Ishikawa (cell line): ENCODE data around the gene CDK11B.

Source experiments
- CEBPB ChIP-seq: IDR thresholded peaks from 2 replicates; pipeline ENCODE4 v1.6.1; 2012
- EP300 ChIP-seq: IDR thresholded peaks from 2 replicates; pipeline ENCODE4 v1.6.1; 2012; ENCODE audit warnings: borderline replicate concordance
- FOXM1 ChIP-seq: IDR thresholded peaks from 2 replicates; pipeline ENCODE4 v1.6.1; 2012; ENCODE audit warnings: low read depth, borderline replicate concordance
- NFIC ChIP-seq: IDR thresholded peaks from 2 replicates; pipeline ENCODE4 v1.6.1; 2012
- RAD21 ChIP-seq: IDR thresholded peaks from 2 replicates; pipeline ENCODE4 v1.6.1; 2012; ENCODE audit warnings: low read depth
- TAF1 ChIP-seq: IDR thresholded peaks from 2 replicates; pipeline ENCODE4 v1.6.1; 2012; ENCODE audit warnings: low read depth, mild to moderate bottlenecking
- TCF12 ChIP-seq: IDR thresholded peaks from 2 replicates; pipeline ENCODE4 v1.6.1; 2012; ENCODE audit warnings: low read depth
- YY1 ChIP-seq: IDR thresholded peaks from 2 replicates; pipeline ENCODE4 v1.6.1; 2012; ENCODE audit warnings: low read depth
- ZBTB7A ChIP-seq: IDR thresholded peaks from 2 replicates; pipeline ENCODE4 v1.6.1; 2012; ENCODE audit warnings: low read depth
- TF ChIP-seq, protein P1 (sequence below): IDR thresholded peaks from 2 replicates; pipeline ENCODE4 v1.6.1; 2012
- TF ChIP-seq, protein P2 (sequence below): IDR thresholded peaks from 2 replicates; pipeline ENCODE4 v1.6.1; 2012; ENCODE audit warnings: low read depth, mild to moderate bottlenecking
- TF ChIP-seq, protein P3 (sequence below): IDR thresholded peaks from 2 replicates; pipeline ENCODE4 v1.6.1; 2012

- TF ChIP-seq, protein P1, sequence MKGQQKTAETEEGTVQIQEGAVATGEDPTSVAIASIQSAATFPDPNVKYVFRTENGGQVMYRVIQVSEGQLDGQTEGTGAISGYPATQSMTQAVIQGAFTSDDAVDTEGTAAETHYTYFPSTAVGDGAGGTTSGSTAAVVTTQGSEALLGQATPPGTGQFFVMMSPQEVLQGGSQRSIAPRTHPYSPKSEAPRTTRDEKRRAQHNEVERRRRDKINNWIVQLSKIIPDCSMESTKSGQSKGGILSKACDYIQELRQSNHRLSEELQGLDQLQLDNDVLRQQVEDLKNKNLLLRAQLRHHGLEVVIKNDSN: no peak
- TF ChIP-seq YY1: no peak
- no peak for TF ChIP-seq NFIC
- TF ChIP-seq EP300: no peak
- no peak for TF ChIP-seq TCF12
- TF ChIP-seq ZBTB7A: no peak
- no peak for TF ChIP-seq TAF1
- no peak for TF ChIP-seq FOXM1
- TF ChIP-seq CEBPB: no peak
- TF ChIP-seq, protein P2, sequence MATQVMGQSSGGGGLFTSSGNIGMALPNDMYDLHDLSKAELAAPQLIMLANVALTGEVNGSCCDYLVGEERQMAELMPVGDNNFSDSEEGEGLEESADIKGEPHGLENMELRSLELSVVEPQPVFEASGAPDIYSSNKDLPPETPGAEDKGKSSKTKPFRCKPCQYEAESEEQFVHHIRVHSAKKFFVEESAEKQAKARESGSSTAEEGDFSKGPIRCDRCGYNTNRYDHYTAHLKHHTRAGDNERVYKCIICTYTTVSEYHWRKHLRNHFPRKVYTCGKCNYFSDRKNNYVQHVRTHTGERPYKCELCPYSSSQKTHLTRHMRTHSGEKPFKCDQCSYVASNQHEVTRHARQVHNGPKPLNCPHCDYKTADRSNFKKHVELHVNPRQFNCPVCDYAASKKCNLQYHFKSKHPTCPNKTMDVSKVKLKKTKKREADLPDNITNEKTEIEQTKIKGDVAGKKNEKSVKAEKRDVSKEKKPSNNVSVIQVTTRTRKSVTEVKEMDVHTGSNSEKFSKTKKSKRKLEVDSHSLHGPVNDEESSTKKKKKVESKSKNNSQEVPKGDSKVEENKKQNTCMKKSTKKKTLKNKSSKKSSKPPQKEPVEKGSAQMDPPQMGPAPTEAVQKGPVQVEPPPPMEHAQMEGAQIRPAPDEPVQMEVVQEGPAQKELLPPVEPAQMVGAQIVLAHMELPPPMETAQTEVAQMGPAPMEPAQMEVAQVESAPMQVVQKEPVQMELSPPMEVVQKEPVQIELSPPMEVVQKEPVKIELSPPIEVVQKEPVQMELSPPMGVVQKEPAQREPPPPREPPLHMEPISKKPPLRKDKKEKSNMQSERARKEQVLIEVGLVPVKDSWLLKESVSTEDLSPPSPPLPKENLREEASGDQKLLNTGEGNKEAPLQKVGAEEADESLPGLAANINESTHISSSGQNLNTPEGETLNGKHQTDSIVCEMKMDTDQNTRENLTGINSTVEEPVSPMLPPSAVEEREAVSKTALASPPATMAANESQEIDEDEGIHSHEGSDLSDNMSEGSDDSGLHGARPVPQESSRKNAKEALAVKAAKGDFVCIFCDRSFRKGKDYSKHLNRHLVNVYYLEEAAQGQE: no peak
- TF ChIP-seq, protein P3, sequence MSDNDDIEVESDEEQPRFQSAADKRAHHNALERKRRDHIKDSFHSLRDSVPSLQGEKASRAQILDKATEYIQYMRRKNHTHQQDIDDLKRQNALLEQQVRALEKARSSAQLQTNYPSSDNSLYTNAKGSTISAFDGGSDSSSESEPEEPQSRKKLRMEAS: no peak
- TF ChIP-seq RAD21: no peak
Observed at GRCh38 chr1:1671365-1672119, 12.7 kb upstream of the CDK11B start.
